Stimulated activated CD4-positive, alpha-beta T cell treated with anti-CD3 and anti-CD28 coated beads, Interleukin-15, amount 100 ng/mL, for 1 hour (primary cell): ENCODE measurements around the gene GFI1B.
"Not testable (repeated sequence)": the region's sequence is repeated elsewhere in the genome, so short reads cannot be mapped to it uniquely, and the experiment has no call there.

Experiments used
- DNase-seq, 2 donors: peaks; one replicate each; pipeline ENCODE4 v3.0.0-alpha.2; 2020; ENCODE audit warnings: low read depth in 1 of 2, low spot score in 1 of 2

The GFI1B gene

GRCh38 chr9:132990781-132991180, 12.3 kb downstream of the GFI1B start:
- no peak for DNase-seq

GRCh38 chr9:132991351-132992300, 13.1 kb downstream of the GFI1B start:
- DNase-seq, result no peak

GRCh38 chr9:132993511-132993939, 15.0 kb downstream of the GFI1B start:
- DNase-seq, result no peak

- DNase-seq, result no peak
Measured at GRCh38 chr9:132994410-132995120, 16.1 kb downstream of the GFI1B start.

GRCh38 chr9:132995121-132995420, 16.6 kb downstream of the GFI1B start:
- DNase-seq, result no peak

GRCh38 chr9:132995879-132996278, 17.4 kb downstream of the GFI1B start:
- DNase-seq, result no peak

GRCh38 chr9:132996526-132996925, 18.0 kb downstream of the GFI1B start:
- DNase-seq, result no peak

- DNase-seq, result no peak
Measured at GRCh38 chr9:132997591-132997990, 19.1 kb downstream of the GFI1B start.

- DNase-seq, result not testable (repeated sequence)
Measured at GRCh38 chr9:132998221-132998620, 19.7 kb downstream of the GFI1B start.

- no peak for DNase-seq
Measured at GRCh38 chr9:132998831-132999635, 20.5 kb downstream of the GFI1B start.

- no peak for DNase-seq
Measured at GRCh38 chr9:133002147-133003070, 23.9 kb downstream of the GFI1B start.

- DNase-seq, result no peak
Measured at GRCh38 chr9:133003071-133003461, 24.6 kb downstream of the GFI1B start.

- no peak for DNase-seq
Measured at GRCh38 chr9:133003671-133004090, 25.2 kb downstream of the GFI1B start.

GRCh38 chr9:133004091-133004998, 25.9 kb downstream of the GFI1B start:
- no peak for DNase-seq

- no peak for DNase-seq
Measured at GRCh38 chr9:133004999-133005760, 26.7 kb downstream of the GFI1B start.

GRCh38 chr9:133005957-133006356, 27.5 kb downstream of the GFI1B start:
- no peak for DNase-seq

- DNase-seq, result no peak
Measured at GRCh38 chr9:133006731-133007352, 28.3 kb downstream of the GFI1B start.

GRCh38 chr9:133008406-133008805, 29.9 kb downstream of the GFI1B start:
- no peak for DNase-seq
